ENCODE measurements around the gene ANKRD10.

ANKRD10 gene

DNA sequence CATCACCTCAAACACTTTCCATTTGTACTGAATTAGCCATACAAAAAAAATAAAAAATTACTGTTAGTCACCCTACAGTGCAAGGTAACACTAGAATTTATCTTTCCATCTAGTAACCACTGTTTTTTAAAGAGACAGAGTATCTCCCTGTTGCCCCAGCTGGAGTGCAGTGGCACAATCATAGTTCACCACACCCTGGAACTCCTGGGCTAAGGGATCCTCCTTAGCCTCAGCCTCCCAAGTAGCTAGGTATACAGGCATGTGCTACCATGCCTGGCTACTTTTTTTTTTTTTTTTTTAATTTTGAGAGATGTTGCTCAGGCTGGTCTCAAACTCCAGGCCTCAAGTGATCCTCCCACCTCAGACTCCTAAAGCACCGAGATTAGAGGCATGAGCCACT, 17.9 kb downstream of the ANKRD10 start:
- ATAC-seq (ENCODE audit: low read depth) = no peak
- Histone ChIP-seq H3K27ac (ENCODE audit: poor library complexity, severe bottlenecking) (no peak overlapping the region), H3K4me1 (ENCODE audit: insufficient read depth, poor library complexity, severe bottlenecking) (no peaks in the 10 kb centered on the region), H3K27me3 (ENCODE audit: insufficient read depth, poor library complexity, severe bottlenecking) (no peaks in the 10 kb centered on the region), H3K9me3 (ENCODE audit: severe bottlenecking) (no peaks in the 10 kb centered on the region), H3K4me3 (ENCODE audit: severe bottlenecking) (no peak overlapping the region), H3K36me3 (ENCODE audit: low read depth) (peaks cover 68% of the 10 kb centered on the region)
- TF ChIP-seq, protein P1, sequence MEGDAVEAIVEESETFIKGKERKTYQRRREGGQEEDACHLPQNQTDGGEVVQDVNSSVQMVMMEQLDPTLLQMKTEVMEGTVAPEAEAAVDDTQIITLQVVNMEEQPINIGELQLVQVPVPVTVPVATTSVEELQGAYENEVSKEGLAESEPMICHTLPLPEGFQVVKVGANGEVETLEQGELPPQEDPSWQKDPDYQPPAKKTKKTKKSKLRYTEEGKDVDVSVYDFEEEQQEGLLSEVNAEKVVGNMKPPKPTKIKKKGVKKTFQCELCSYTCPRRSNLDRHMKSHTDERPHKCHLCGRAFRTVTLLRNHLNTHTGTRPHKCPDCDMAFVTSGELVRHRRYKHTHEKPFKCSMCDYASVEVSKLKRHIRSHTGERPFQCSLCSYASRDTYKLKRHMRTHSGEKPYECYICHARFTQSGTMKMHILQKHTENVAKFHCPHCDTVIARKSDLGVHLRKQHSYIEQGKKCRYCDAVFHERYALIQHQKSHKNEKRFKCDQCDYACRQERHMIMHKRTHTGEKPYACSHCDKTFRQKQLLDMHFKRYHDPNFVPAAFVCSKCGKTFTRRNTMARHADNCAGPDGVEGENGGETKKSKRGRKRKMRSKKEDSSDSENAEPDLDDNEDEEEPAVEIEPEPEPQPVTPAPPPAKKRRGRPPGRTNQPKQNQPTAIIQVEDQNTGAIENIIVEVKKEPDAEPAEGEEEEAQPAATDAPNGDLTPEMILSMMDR (IDR thresholded peaks at IDR 0.05; ENCODE audit: poor library complexity, severe bottlenecking) = no peak
- no peak for DNase-seq (ENCODE audit: low spot score)

DNA sequence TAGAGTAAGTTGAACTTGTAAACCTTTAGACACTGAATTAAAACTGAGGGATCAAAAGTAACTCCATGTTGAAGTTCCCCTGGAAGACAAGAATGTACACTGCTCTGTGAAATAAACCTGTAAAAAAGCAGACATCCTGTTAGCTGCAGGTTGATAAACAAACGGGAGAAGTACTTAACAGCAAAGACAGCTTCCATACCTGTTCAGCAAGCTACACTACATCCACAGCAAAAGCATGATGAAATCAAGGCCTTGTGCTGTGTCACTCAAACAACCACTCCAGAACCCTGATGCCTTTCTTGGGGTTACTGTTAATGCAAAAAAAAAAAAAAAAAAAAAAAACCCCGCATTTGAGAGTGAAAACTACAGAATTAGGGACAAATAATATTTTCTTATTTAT, 20.8 kb downstream of the ANKRD10 start:
- ATAC-seq (ENCODE audit: low read depth) (no peak), DNase-seq (ENCODE audit: low spot score) (no peak)
- H3K27me3 ChIP-seq (ENCODE audit: insufficient read depth, poor library complexity, severe bottlenecking) = no peaks in the 10 kb centered on the region
- no peak overlapping the region for H3K27ac ChIP-seq (ENCODE audit: poor library complexity, severe bottlenecking)
- no peak overlapping the region for H3K4me3 ChIP-seq (ENCODE audit: severe bottlenecking)
- H3K36me3 ChIP-seq (ENCODE audit: low read depth) = peaks cover 41% of the 10 kb centered on the region
- TF ChIP-seq, protein P1 (IDR thresholded peaks at IDR 0.05; ENCODE audit: poor library complexity, severe bottlenecking) = no peak
- no peaks in the 10 kb centered on the region for H3K4me1 ChIP-seq (ENCODE audit: insufficient read depth, poor library complexity, severe bottlenecking)
- no peaks in the 10 kb centered on the region for H3K9me3 ChIP-seq (ENCODE audit: severe bottlenecking)

DNA sequence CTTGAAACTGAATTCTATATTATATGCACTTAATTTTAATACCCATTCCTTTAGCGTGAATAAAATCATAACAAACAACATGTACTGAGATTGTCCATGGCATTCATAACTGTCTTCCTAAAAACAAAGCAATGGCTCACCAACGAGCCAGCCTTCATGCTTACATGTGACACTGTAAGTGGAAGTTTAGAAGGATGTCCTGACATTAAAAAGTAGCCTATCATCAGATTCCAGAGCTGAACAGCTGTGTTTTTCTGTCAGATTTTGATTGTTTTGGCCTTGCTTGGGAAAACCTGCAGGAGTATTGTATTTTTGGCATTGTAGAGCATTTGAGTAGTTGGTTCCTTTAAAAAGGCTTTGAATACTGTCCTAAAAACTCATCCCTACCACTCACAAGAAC, 21.3 kb downstream of the ANKRD10 start:
- Histone ChIP-seq H3K4me3 (ENCODE audit: severe bottlenecking) (no peak overlapping the region), H3K36me3 (ENCODE audit: low read depth) (peaks cover 39% of the 10 kb centered on the region), H3K27me3 (ENCODE audit: insufficient read depth, poor library complexity, severe bottlenecking) (no peaks in the 10 kb centered on the region), H3K27ac (ENCODE audit: poor library complexity, severe bottlenecking) (no peak overlapping the region), H3K9me3 (ENCODE audit: severe bottlenecking) (no peaks in the 10 kb centered on the region), H3K4me1 (ENCODE audit: insufficient read depth, poor library complexity, severe bottlenecking) (no peaks in the 10 kb centered on the region)
- no peak for ATAC-seq (ENCODE audit: low read depth)
- no peak for DNase-seq (ENCODE audit: low spot score)
- TF ChIP-seq, protein P1 (IDR thresholded peaks at IDR 0.05; ENCODE audit: poor library complexity, severe bottlenecking) = no peak

DNA sequence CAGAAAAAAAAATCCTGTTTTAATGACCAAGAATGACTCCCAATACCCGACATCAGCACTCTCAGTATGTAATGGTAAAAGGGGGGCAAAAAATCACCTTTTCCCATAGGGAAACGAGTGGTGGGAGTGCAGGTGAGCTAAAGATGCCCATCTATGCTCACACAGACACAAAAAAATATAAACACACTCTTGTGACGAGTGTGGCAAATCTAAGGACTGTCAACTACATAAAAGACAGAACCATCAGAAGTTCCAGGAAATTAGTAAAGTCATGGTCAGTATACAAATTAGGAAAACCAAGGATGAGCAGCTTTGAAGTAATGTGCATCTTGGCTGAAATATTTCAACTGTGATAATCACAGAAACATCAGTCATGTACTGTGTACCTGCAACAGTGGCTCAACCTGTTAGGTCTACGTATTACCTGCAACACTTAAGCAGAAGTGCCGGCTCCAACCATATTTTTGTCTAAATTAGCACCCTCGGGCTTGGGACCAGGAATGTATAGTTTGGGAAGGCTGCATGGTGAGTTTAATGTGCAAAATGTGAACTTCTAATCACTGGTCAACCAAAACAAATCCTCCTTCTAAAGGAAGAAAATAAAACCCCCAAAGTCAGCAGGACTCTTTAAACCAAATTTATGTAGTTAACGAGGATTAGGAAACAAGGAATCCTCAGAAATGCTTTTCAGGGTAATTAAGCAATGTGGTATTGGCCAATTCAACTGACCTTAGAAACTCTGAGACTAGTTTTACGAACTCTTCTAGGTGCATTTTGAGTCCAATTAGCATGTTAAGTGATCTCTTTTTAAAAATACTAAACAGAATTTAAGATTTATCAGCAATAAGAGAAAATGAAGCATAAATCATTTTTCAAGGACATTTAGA, 24.3 kb downstream of the ANKRD10 start:
- ATAC-seq (ENCODE audit: low read depth) = no peak
- H3K36me3 ChIP-seq (ENCODE audit: low read depth) = peaks cover 23% of the 10 kb centered on the region
- no peaks in the 10 kb centered on the region for H3K27me3 ChIP-seq (ENCODE audit: insufficient read depth, poor library complexity, severe bottlenecking)
- TF ChIP-seq, protein P1 (IDR thresholded peaks at IDR 0.05; ENCODE audit: poor library complexity, severe bottlenecking) = no peak
- no peak overlapping the region for H3K27ac ChIP-seq (ENCODE audit: poor library complexity, severe bottlenecking)
- H3K4me1 ChIP-seq (ENCODE audit: insufficient read depth, poor library complexity, severe bottlenecking) = no peaks in the 10 kb centered on the region
- no peaks in the 10 kb centered on the region for H3K9me3 ChIP-seq (ENCODE audit: severe bottlenecking)
- no peak for DNase-seq (ENCODE audit: low spot score)
- no peak overlapping the region for H3K4me3 ChIP-seq (ENCODE audit: severe bottlenecking)

DNA sequence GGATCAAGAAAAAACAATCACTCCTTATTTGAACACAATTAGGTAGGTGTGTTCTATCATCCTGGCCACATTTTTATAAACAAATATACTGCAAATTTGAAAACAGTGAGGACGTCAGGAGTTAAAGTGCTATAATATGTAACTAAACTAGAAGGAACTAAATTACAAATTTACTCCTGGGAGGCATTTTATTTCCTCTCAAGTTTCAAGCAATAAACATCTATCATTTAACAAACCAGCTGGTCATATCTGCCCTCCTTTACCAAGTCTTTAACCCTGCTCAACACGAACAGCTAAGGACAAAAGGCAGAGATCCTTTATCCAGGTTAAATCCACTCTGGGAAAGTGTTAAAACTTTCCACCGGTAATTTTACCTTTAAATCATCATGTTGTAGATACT, 26.5 kb downstream of the ANKRD10 start:
- H3K36me3 ChIP-seq (ENCODE audit: low read depth) = peaks cover 10% of the 10 kb centered on the region; the same call in 1 of the 2 replicates
- DNase-seq (ENCODE audit: low spot score) = no peak
- no peaks in the 10 kb centered on the region for H3K27me3 ChIP-seq (ENCODE audit: insufficient read depth, poor library complexity, severe bottlenecking)
- TF ChIP-seq, protein P1 (IDR thresholded peaks at IDR 0.05; ENCODE audit: poor library complexity, severe bottlenecking) = no peak
- H3K4me1 ChIP-seq (ENCODE audit: insufficient read depth, poor library complexity, severe bottlenecking) = no peaks in the 10 kb centered on the region
- no peak for ATAC-seq (ENCODE audit: low read depth)
- H3K4me3 ChIP-seq (ENCODE audit: severe bottlenecking) = no peak overlapping the region
- no peak overlapping the region for H3K27ac ChIP-seq (ENCODE audit: poor library complexity, severe bottlenecking)
- H3K9me3 ChIP-seq (ENCODE audit: severe bottlenecking) = no peaks in the 10 kb centered on the region

Measured in RWPE2 (cell line).